B cell (primary cell): ENCODE data around the gene OTUB2. TPM values are rescaled to one million over a fixed set of nuclear protein-coding genes. Genes with fewer than 3 reads are reported as not detected.

Experiments
- ATAC-seq: fragments of 200-7000 bp; cut with Tn5 transposase; one replicate; pipeline ENCODE4 v1.10.0; 2021; ENCODE audit warnings: low read depth, mild to moderate bottlenecking, moderate number of reproducible peaks, moderate library complexity
- CTCF ChIA-PET: fragments of 350-600 bp; sonication (Branson Sonifier 250); formaldehyde crosslinking; loops from one replicate; lab custom pipeline; 2021; ENCODE audit warnings: antibody characterized with exemption, inconsistent platforms; lab: Charles Lee
- POLR2A ChIA-PET: fragments of 350-600 bp; sonication (Branson Sonifier 250); formaldehyde crosslinking; loops from one replicate; lab custom pipeline; 2021; ENCODE audit warnings: antibody characterized with exemption; lab: Charles Lee
- DNase-seq: peaks from one replicate; pipeline ENCODE4 v3.0.0; 2013
- H2AFZ ChIP-seq: 2 replicates; pipeline ENCODE4 v1.6.1; 2012; ENCODE audit warnings: mild to moderate bottlenecking, low read depth, low read length; ENCODE audit not compliant: insufficient read depth, poor library complexity, severe bottlenecking
- H3K27ac ChIP-seq, 2 donors: 1 replicate in 1 of 2; 2 replicates in 1 of 2; pipeline ENCODE4 v1.5.1; 2012 to 2013; ENCODE audit warnings: low read length in 2 of 2, mild to moderate bottlenecking in 2 of 2, moderate library complexity in 1 of 2
- H3K27me3 ChIP-seq, 4 experiments: fragments of 200-600 bp in 1 of 4; sonication (generic) in 1 of 4; replicated peaks in 1 of 4; 1 replicate in 2 of 4; 2 replicates in 2 of 4; pipeline versions ENCODE4 v1.6.1 to v1.7.0; 2013 to 2016; ENCODE audit warnings: low read length in 3 of 4, mild to moderate bottlenecking in 2 of 4, mixed read lengths in 1 of 4, moderate library complexity in 1 of 4; ENCODE audit not compliant: insufficient read depth in 4 of 4, control insufficient read depth in 3 of 4; ENCODE audit errors: control extremely low read depth in 1 of 4
- H3K36me3 ChIP-seq, 2 experiments: replicated peaks in 1 of 2; 1 replicate in 1 of 2; 2 replicates in 1 of 2; pipeline versions ENCODE4 v1.6.1 to v1.7.1; 2013; ENCODE audit warnings: low read length in 1 of 2; ENCODE audit not compliant: insufficient read depth in 2 of 2, control insufficient read depth in 1 of 2; ENCODE audit errors: control extremely low read depth in 1 of 2, extremely low read depth in 1 of 2
- H3K4me1 ChIP-seq, 2 donors: fragments of 200-600 bp in 1 of 2; sonication (generic) in 1 of 2; 1 replicate in 1 of 2; 2 replicates in 1 of 2; pipeline versions ENCODE4 v1.5.1 to v1.6.1; 2013 to 2017; ENCODE audit warnings: low read length in 2 of 2; ENCODE audit not compliant: control insufficient read depth in 2 of 2, insufficient read depth in 2 of 2
- H3K4me2 ChIP-seq: replicated peaks from 2 replicates; pipeline ENCODE3; 2012; ENCODE audit warnings: mild to moderate bottlenecking, low read depth, low read length; ENCODE audit not compliant: poor library complexity, severe bottlenecking
- H3K4me3 ChIP-seq, 5 experiments: fragments of 200-600 bp in 1 of 5; sonication (generic) in 1 of 5; 1 replicate in 3 of 5; 2 replicates in 2 of 5; pipeline versions ENCODE4 v1.5.1 to v1.7.0; 2011 to 2016; ENCODE audit warnings: low read length in 4 of 5, mild to moderate bottlenecking in 4 of 5, low read depth in 2 of 5, control low read depth in 1 of 5, moderate library complexity in 1 of 5; ENCODE audit not compliant: insufficient read depth in 1 of 5; ENCODE audit errors: control extremely low read depth in 1 of 5, extremely low read depth in 1 of 5
- H3K79me2 ChIP-seq: fragments of 200-600 bp; sonication (generic); one replicate; pipeline ENCODE4 v1.6.0; 2016; ENCODE audit warnings: low read length; ENCODE audit not compliant: control insufficient read depth, insufficient read depth
- H3K9ac ChIP-seq: fragments of 200-600 bp; sonication (generic); 2 replicates; pipeline ENCODE4 v1.6.1; 2017; ENCODE audit warnings: mild to moderate bottlenecking, low read length, moderate library complexity
- H3K9me3 ChIP-seq, 3 donors: one replicate each; pipeline versions ENCODE4 v1.6.1 to v1.7.1; 2013; ENCODE audit warnings: low read length in 2 of 3; ENCODE audit not compliant: control insufficient read depth in 2 of 3, insufficient read depth in 1 of 3; ENCODE audit errors: control extremely low read depth in 1 of 3
- H4K20me1 ChIP-seq: 2 replicates; pipeline ENCODE4 v1.6.0; 2012; ENCODE audit warnings: mild to moderate bottlenecking, low read length; ENCODE audit not compliant: insufficient read depth, control insufficient read depth, poor library complexity, severe bottlenecking
- H3K27ac Mint-ChIP-seq: one replicate; pipeline ENCODE4 v1.8.0; 2021; ENCODE audit warnings: mixed read lengths
- H3K27me3 Mint-ChIP-seq: one replicate; pipeline ENCODE4 v1.8.0; 2021; ENCODE audit warnings: mixed read lengths
- H3K4me1 Mint-ChIP-seq: one replicate; pipeline ENCODE4 v1.8.0; 2021; ENCODE audit warnings: mixed read lengths
- H3K4me3 Mint-ChIP-seq: one replicate; pipeline ENCODE4 v1.8.0; 2021; ENCODE audit warnings: mixed read lengths
- H3K9me3 Mint-ChIP-seq: one replicate; pipeline ENCODE4 v1.8.0; 2022; ENCODE audit warnings: mixed read lengths; ENCODE audit not compliant: insufficient read depth
- CTCF ChIP-seq: fragments of 200-600 bp; IDR thresholded peaks from one replicate; pipeline ENCODE4 v1.8.0; 2022; ENCODE audit warnings: antibody characterized with exemption, mild to moderate bottlenecking
- EZH2 ChIP-seq: IDR thresholded peaks from 2 replicates; pipeline ENCODE4 v1.6.1; 2012; ENCODE audit warnings: borderline replicate concordance, low read depth, mild to moderate bottlenecking, moderate library complexity, low read length; ENCODE audit not compliant: insufficient read depth, poor library complexity, severe bottlenecking
- WGBS: methylation state at CpG from one replicate; pipeline ENCODE4 v1.1.5; 2013; ENCODE audit warnings: missing lambda C conversion rate; ENCODE audit not compliant: insufficient coverage; 5-methylcytosine and 5-hydroxymethylcytosine counted together
- intact Hi-C: fragments of 100-400 bp; cut with micrococcal nuclease; formaldehyde crosslinking; loops from one replicate; pipeline ENCODE4 v1.10.0; 2022
- polyA plus RNA-seq: library from polyadenylated mRNA; depleted of rRNA; stranded (reverse); fragments of >200 nt; gene quantifications from 2 replicates; pipeline ENCODE4 v1.2.3, GENCODE V29; 2012
- total RNA-seq, 2 donors: library from RNA; stranded (reverse); fragments of 120-200 nt in 1 of 2; gene quantifications; 1 replicate in 1 of 2; 2 replicates in 1 of 2; pipeline versions ENCODE4 v1.2.3 to v1.2.4, GENCODE V29; 2013 to 2022

OTUB2 gene
- total and polyA plus RNA-seq, 2 donors (not counting 1 experiment from before 2014, with no cell fraction given) = 0.04 to 0.17 TPM

- peaks cover 85% of the 10 kb centered on the region for H4K20me1 ChIP-seq
- peaks cover 16% of the 10 kb centered on the region for H3K79me2 ChIP-seq
- H3K9me3 ChIP-seq = no peaks in the 10 kb centered on the region
- ChIA-PET POLR2A (no interaction called here), CTCF (interaction anchor here (0.9 to 2.5 kb wide), 5 partner anchors 22 to 119 kb away, joined by 3 to 10 read pairs (median 3); no protein-coding TSS in a partner anchor)
- ATAC-seq (no peak), DNase-seq (no peak)
- peaks cover 47 to 91% of the 10 kb centered on the region in 2 experiments for H3K36me3 ChIP-seq
- Mint-ChIP-seq H3K9me3 (no peaks in the 10 kb centered on the region), H3K27me3 (no peaks in the 10 kb centered on the region), H3K4me1 (peaks cover 16% of the 10 kb centered on the region), H3K27ac (no peak overlapping the region), H3K4me3 (no peak overlapping the region)
- H3K27ac ChIP-seq = no peak overlapping the region
- H3K27me3 ChIP-seq = no peaks in the 10 kb centered on the region
- no peak overlapping the region for H2AFZ ChIP-seq
- intact Hi-C loops = no loop called here
- peaks cover 0 to 9% of the 10 kb centered on the region in 2 donors for H3K4me1 ChIP-seq
- WGBS = 80% methylated on average over 4 of the region's 5 CpGs
- no peak overlapping the region for H3K9ac ChIP-seq
- TF ChIP-seq CTCF (no peak), EZH2 (no peak)
- H3K4me2 ChIP-seq = no peak overlapping the region
- no peak overlapping the region for H3K4me3 ChIP-seq
Measured at GRCh38 chr14:94058674-94059138, 32.6 kb downstream of the OTUB2 start.

- no peak overlapping the region for H3K4me3 ChIP-seq
- H3K79me2 ChIP-seq = peaks cover 26% of the 10 kb centered on the region
- Mint-ChIP-seq H3K9me3 (no peaks in the 10 kb centered on the region), H3K27ac (peak overlapping the region; percentile 15), H3K4me1 (peaks cover 22% of the 10 kb centered on the region), H3K4me3 (no peak overlapping the region), H3K27me3 (no peaks in the 10 kb centered on the region)
- no peak overlapping the region for H2AFZ ChIP-seq
- WGBS = 96% methylated on average over 5 of the region's 5 CpGs
- H3K9me3 ChIP-seq = no peaks in the 10 kb centered on the region
- TF ChIP-seq EZH2 (no peak), CTCF (no peak)
- POLR2A ChIA-PET = no interaction called here
- intact Hi-C loops = no loop called here
- H3K36me3 ChIP-seq = peaks cover 45 to 78% of the 10 kb centered on the region in 2 experiments
- no peak overlapping the region for H3K9ac ChIP-seq
- H3K4me2 ChIP-seq = no peak overlapping the region
- ATAC-seq (no peak), DNase-seq (no peak)
- H3K4me1 ChIP-seq = peaks cover 0 to 9% of the 10 kb centered on the region in 2 donors
- CTCF ChIA-PET = interaction anchor here (1.6 kb wide), 1 partner anchor 120 kb away, joined by 3 read pairs; no protein-coding TSS in a partner anchor
- peaks cover 95% of the 10 kb centered on the region for H4K20me1 ChIP-seq
- H3K27me3 ChIP-seq = no peaks in the 10 kb centered on the region
- no peak overlapping the region for H3K27ac ChIP-seq
Measured at GRCh38 chr14:94059998-94060397, 33.9 kb downstream of the OTUB2 start.
